HG03565 (cell line): ENCODE data around the gene FASN.
A peak's percentile ranks its signal among the peaks of the same experiment; 100 is the strongest.
"Not testable (repeated sequence)": the region's sequence is repeated elsewhere in the genome, so short reads cannot be mapped to it uniquely, and the experiment has no call there.

Experiments
- ATAC-seq: cut with Tn5 transposase; IDR thresholded peaks from one replicate; pipeline ENCODE4 v1.9.1; 2021; ENCODE audit warnings: mild to moderate bottlenecking, moderate library complexity; ENCODE audit not compliant: unreplicated experiment

FASN gene

DNA sequence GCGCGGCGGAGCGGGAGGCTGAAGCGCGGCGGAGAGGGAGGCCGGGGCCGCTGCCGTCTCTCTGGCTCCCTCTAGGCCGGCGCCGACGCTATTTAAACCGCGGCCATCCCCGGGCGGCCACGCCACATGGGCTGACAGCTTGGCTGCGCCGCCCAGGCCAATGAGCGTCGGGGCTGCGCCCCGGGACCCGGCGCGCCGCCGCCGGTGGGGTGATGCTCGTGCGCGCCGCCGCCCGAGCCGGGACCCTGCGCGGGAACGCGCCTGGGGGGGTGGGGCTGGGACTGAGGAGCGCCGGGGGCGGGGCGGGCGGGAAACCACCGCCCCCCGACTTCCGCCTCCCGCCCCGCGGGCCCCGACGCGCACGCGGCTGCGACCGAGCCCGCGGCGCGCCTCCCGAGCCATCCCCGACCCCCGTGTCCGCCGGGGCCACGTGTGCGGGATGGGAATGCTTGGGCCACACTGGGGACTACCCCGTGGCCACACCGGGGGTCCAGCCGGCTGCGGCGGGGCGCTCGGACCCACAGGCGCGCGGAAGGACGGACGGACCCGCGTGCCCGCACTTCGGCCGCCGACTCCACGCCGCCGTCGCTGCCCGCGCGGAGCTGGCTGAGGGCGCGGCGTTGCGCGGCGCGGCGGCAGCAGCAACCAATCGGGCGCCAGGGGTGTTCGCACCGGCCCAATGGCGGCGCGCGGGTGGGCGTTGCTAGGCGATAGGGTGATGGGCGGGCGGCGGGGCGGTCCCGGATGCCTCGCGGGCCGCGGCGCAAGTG is at the start of gene FASN:
Gene FASN (minus strand): TSS at position 68 of the 770 bp plus-strand sequence. CDS start 1,791 bp downstream, outside the sequence.
- ATAC-seq, result peak; percentile 64

DNA sequence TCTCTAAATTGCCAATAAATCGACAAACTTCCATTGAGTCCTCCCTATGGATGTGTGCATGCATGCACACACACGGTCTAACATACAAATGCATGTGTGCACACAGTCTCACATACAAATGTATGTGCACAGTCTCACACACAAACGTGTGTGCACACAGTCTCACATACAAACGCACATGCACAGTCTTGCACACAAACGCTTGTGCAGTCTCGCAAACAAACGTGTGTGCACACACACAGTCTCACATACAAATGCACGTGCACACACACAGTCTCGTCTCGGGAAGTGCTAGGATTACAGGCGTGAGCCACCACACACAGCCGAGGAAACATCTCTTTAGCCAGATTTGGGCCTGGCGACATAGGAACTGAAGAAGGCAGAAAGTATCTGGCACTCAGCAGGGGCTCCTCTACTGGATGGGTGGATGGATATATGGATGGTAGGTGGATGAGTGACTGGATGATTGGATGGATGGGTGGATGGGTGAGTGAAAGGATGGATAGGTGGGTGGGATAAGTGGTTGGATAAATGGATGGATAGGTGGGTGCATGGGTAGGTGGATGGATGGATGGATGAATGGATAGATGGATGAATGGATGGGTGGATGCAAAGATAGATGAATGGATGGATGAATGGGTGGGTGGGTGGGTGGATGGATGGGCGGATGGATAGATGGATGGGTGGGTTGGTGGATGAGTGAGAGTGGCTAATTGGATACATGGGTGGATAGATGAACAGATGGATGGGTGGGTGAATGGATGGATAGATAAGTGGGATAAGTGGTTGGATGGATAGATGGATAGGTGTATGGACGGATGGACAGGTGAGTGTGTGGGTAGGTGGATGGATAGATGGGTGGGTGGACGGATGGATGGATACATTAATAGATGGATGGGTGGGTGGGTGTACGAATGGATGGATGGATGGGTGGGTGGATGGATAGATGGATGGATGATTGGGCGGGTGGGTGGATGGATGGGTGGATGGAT is 48.9 kb upstream of the FASN start:
- no peak for ATAC-seq

DNA sequence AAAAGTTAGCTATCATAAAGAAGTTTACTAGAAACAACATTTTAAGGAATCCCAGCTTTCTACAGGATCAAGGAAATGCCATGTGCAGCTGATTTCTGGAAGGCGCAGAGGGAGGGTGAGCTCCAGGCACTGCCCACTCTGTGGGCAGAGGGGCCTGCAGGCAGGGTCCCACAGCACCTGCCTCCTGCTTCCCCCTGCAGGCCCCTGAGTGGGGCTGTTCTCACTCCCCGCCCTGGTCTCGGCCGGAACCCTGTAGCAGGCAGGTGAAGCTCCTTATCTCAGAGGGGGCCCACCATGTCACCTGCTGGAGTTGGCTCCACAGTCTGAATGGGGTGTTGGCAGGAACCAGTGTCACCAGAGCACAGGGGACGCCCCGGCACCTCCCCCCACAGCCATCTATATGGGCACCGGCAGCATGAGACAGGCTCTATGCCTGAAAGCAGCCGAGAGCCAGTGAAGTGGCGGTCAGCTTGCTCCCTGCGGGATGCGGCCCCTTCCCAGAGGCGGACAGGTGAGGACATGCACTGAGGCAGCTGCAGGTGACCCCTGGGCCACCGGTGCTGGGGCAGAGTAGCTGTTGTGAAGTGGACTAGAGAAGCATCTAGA is 47.6 kb upstream of the FASN start:
- ATAC-seq, result no peak

DNA sequence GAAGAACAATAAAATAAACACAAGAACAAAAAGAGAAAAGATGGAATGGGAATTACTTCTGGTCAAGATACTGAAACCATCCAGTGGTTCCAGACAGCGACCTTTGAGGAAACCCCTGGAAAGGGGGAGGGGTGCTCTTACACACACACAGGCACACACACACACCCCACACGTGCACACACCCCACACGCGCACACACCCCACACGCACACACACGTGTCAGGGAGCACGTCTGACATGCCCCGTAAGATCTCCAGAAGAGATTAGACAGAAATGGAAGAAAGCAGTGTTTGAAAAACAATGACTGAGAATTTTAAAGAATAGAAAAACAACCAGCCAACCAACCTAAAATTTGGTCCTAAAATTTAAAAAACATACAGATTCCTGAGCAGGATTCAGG is 45.3 kb upstream of the FASN start:
- no peak for ATAC-seq

DNA sequence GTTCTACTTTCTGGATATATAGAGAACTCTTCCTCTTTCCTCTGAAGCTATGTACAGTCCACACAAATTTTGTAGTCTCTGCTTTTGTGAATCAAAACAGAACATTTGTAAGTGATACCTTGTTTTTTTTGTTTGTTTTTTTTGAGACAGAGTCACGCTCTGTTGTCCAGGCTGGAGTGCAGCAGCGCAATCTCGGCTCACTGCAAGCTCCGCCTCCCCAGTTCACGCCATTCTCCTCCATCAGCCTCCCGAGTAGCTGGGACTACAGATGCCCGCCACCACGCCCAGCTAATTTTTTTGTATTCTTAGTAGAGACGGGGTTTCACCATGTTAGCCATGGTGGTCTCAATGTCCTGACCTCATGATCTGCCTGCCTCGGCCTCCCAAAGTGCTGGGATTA is 41.9 kb upstream of the FASN start:
- not testable (repeated sequence) for ATAC-seq

DNA sequence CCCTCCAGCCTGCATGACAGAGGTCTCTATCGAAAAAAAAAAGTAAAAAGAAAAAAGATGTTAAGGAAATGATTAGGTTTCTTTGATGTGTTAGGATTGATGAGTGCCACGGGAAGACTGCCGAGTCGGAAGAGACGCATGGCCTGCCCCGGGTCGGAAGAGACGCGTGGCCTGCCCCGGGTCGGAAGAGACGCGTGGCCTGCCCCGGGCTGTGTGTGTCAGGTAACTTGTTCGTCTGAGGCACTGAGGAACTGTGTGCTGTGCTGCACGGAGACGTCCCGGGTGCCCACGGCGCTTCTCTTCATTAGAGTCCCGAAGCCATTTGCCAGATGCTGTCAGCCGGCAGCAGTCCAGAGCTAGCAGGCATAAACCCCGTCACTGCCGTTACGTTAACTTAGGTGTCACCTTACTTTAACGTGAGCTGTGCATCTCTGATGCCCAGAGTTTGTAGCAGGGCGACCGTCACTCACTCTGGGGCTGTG is 40.5 kb upstream of the FASN start:
- ATAC-seq, result no peak

DNA sequence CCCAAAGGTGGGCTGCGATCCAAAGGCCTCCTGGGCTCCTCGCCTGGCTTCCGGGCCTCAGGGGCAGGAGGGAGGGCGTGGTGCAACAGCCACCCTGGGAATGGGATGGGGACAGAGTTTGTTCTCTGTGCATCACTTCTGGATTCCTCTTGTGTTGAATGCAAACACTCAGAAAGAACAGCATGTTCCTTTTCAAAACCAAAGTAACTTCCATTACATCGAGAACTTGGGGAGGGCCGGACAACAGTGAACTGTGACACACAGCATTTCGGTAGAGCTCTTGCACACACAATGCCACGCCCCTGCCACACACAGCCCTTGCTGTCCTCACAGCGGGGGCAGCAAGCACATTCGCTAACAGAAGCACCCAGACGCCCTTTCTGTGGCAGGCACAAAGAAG is 36.1 kb upstream of the FASN start:
- no peak for ATAC-seq

DNA sequence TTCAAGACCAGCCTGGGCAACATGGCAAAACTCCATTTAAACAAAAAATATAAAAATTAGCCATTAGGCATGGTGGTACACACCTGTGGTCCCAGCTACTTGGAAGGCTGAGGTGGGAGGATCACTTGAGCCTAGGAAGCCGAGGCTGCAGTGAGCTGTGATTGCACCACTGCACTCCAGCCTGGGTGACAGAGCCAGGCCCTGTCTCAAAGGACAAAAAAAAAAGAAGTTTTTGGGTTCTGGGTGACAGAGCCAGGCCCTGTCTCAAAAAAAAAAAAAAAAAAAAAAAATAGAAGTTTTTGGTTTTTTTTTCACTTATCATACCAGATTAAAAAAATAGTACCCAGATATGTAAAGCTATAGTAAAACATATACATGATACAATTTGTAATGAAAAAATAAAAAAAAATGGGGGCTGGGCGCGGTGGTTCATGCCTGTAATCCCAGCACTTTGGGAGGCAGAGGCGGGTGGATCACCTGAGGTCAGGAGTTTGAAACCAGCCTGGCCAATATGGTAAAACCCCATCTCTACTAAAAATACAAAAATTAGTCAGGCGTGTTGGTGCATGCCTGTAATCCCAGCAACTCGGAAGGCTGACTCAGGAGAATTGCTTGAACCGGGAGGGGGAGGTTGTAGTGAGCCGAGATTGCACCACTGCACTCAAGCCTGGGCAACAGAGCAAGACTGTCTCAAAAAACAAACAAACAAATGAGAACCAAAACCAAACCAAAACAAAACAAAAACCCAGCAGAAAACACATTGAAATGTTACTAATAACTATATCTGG is 35.3 kb upstream of the FASN start:
- ATAC-seq, result not testable (repeated sequence)

DNA sequence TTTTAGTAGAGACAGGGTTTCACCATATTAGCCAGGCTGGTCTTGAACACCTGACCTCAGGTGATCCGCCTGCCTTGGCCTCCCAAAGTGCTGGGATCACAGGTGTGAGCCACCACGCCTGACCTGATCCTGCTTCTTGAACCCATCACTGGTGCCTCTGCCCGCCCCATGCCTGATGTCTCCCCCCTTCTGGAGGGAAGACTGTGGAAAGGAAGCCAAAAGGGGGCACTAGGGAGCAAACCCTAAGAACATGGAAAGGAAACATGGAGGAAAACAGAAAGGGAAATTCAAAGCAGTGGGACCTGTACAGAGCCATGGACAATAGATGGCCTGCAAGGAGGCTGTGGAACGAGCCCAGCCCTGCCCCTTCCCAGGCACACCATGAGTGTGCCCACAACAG is 31.1 kb upstream of the FASN start:
- ATAC-seq, result no peak

DNA sequence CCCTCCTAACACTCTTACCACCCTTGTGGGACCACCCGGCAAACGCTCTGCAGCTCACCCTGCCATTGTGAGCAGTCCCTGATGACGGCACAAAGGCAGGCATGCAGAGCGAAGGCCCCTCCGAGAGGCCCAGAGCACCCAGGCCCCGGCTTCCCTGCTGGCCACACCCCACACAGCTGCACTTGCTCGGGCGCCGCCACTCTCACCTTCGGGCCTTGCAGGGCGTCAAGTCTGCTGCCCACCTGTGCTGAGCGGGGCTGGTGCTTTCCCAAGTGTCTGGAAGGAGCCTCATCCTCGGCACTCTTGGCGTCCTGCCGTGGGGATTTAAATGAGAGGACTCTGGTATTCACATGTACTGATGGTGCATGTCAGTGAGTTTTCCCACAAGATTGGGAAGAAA is 30.3 kb upstream of the FASN start:
- ATAC-seq, result no peak

DNA sequence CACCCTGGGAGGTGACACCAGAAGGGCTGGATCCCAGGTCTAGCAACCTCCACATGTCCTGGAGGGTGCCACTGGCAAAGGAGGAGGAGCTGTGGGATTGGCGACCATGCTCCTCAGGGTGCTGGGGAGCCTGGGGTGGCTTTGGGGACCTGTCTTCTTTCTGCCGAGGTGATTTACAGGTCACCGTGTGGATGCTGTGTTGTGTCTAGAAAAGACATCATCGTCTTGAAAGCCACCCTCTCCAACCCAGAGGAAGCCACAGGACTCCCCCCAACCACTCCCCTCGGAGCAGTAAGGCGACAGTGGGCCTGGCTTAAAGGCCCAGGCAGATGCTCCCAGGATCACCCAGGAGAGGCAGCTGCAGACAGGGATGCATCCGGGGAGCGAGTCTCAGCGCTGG is 29.7 kb upstream of the FASN start:
- no peak for ATAC-seq

DNA sequence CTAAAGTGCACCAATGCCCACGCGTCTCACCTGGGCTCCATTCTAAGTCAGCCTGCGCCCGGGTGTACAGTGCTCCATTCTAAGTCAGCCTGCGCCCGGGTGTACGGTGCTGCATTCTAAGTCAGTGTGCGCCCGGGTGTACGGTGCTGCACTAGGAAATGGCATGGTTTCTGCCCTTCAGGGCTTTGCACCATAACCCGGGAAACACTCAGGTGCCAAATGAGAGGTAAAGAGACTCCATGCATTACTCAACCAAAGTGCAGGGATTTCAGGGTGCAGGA is 29.2 kb upstream of the FASN start:
- ATAC-seq, result no peak

DNA sequence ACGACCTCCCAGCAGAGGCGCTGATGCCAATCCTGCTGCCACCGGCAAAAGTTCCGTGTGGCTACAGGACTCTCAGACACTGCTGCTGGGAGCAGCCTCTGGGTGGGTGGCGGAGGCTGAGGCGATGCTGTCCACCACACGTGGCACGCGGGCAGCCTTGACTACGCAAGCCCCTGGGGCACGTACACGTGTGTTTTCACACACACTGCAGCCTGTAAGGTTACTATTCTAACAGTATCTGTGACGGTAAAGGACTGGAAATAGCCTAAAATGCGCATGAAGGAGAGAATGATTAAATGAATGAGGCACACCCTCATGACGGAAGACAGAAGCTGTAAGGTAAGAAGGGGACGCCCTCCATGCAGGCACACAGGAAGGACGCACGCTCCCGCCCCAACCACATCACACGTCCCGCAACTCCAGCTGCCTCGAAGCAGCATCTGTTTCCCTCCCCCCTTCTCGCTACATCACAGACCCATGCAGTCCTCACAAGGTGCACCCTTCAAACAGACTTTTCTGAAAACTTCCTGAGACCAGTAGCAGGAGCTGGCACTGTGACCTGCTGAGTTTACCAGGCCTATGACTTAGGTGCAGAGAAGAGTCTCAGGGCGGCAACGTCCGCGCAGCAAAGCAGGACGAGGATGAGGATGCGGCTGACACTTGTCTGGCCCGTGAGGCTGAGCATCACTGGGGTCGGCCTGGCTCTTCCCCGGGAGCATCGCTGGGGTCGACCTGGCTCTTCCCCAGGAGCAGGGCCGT is 28.7 kb upstream of the FASN start:
- ATAC-seq, result no peak

DNA sequence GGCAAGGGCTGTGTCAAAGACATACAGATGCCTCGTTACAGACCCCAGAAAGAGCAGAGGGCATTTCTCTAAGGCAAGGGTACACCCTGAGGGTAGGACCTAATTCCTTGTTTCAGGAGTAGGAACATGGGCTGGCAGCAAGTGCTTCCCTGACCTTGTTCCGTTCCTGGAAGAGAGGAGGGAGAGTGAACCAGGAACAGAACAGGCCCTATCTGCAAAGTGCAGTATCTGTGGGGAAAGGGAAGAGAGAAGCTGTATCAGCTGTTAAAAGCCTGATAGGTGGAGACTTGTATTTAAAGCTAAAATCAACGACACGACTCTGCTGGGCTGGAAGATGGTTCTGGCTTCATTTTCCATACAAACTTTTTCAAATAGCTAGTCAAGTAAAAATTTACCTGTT is 26.1 kb upstream of the FASN start:
- no peak for ATAC-seq

DNA sequence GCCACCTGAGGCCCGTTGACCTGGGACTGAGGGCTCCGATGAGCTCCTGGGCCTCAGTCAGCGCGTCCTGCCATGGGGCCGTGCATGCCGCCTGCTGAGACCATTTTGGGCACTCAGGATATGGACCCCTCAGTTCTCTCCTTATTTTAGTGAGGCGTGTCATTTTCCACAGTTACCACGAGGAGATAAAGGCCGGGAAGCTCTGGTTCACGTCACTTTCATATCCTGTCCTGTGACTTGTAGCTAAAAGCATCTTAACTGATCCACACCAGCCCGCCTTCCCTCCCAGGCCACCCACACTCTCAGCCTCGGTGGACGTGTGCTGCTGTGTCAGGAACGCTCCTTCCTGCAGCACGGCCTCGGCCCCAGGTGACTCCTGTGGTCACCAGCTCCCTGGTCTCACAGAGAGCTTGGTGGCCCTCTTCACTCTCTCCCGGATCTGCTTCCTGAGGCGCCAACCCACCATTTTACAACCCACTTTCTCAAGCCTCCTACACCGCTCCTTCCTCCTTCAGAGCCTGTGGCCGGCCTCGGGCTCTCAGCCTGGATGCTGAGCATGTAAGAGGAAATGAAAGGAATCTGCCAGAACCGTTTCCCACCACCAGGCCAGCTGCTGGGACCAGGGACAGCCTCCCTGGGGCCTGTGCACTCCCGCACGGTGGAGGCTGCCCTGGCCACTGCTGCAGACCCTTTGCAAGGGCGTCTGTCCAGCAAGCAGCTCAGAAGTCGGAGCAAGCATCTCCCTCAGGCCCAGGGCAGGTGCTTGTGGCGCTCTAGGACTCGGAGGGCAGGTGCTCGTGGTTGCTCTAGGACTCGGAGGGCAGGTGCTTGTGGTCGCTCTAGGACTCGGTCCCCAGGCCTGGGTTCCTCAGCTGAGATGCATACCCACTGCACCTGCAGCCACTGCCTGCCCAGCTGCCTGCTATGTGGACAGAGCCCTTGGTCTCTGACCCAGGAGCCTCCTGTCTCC is 23.9 kb upstream of the FASN start:
- no peak for ATAC-seq

DNA sequence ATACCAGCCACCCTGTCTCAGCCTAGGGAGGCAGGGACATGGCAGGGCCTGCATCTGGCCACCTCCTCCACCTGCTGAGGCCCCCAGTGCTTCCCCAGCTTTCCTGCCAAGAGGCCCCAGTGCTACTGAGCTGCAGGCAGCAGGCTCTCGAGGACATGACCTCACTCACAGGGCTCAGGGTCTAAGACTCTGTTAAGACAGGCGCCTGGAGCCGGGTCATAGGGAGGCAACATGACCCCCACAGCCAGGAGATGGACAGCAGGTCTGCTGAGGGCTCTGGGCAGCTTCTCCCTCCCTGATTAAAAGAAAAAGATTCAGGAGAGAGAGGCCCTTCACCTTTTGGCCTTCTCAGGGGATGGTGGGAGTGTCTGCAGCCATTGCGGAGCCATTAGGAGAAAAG is 23.2 kb upstream of the FASN start:
- ATAC-seq, result no peak

DNA sequence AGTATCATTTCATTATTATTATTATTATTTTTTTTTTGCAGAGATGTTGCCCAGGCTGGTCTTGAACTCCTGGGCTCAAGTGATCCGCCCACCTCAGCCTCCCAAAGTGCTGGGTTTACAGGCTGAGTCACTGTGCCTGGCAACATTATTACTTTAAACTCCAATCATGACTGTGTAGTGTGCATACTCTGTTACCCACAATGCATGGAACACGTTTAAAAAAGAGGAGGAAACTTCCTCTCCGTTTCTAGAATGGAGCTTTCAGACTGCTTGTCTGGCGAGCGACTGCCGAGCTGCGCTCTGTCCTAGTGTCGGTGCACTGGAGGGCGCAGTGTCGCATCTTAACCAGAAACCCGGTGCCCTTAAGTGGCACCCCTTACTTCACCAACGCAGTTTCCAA is 22.1 kb upstream of the FASN start:
- no peak for ATAC-seq

DNA sequence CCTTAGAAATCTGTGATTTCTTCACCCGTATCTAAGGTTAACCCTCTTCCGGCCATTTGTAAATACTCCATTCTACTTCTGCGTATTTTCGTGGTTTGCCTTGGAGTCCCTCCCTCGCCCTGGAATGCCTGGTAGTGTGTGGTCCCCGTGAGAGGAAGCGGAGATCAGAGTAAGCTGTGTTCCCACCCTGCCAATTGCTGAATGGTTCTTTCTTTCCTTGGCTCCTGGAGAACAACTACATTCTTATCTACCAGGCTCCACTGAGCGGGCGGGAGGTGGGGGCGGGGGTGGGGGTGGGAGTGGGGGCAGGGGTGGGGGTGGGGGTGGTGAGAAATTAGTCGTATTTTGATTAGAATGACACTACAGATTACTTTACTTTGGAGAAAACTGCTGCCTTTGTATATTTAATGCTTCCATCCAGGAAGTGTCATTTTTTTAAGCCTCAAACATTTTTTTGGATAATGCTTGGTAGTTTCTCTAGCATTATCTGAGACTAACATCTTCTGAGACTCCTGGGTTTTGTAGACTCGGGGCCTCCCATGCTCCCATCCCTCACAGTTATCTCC is 20.9 kb upstream of the FASN start:
- ATAC-seq, result no peak
